Astrocyte of the cerebellum (primary cell): Measurements from ENCODE around the gene KRT14.

Experiments
- DNase-seq: peaks from one replicate; pipeline ENCODE4 v3.0.0-alpha.2; 2011; ENCODE audit warnings: low read depth
- H3K4me3 ChIP-seq: 2 replicates; pipeline ENCODE4 v1.5.1; 2011; ENCODE audit warnings: mild to moderate bottlenecking, low read depth, low read length, moderate library complexity
- CTCF ChIP-seq: IDR thresholded peaks from 2 replicates; pipeline ENCODE4 v1.5.1; 2012; ENCODE audit warnings: low read length, low read depth, moderate library complexity, mild to moderate bottlenecking; ENCODE audit errors: missing control alignments
- in situ Hi-C: cut with HindIII; loops from 2 replicates; pipeline ENCODE4 v1.10.0; 2017; ENCODE audit warnings: low sequenced_read_pairs

The KRT14 gene

GRCh38 chr17:41559548-41559947 is 27.1 kb downstream of the KRT14 start:
- in situ Hi-C loops: loop anchor here (10.0 kb wide), 1 partner anchor 215 kb away; no protein-coding TSS in a partner anchor
- DNase-seq: no peak
- TF ChIP-seq CTCF: no peak
- H3K4me3 ChIP-seq: no peak overlapping the region

- TF ChIP-seq CTCF: no peak
- DNase-seq: no peak
- in situ Hi-C loops: loop anchor here (10.0 kb wide), 1 partner anchor 212 kb away; no protein-coding TSS in a partner anchor
- H3K4me3 ChIP-seq: no peak overlapping the region
These were observed 29.8 kb downstream of the KRT14 start for GRCh38 chr17:41556931-41557330.

- TF ChIP-seq CTCF: no peak
- in situ Hi-C loops: loop anchor here (10.0 kb wide), 1 partner anchor 212 kb away; no protein-coding TSS in a partner anchor
- DNase-seq: no peak
- H3K4me3 ChIP-seq: no peak overlapping the region
These were observed 30.4 kb downstream of the KRT14 start for GRCh38 chr17:41556306-41556705.

GRCh38 chr17:41555105-41555887 is 31.4 kb downstream of the KRT14 start:
- in situ Hi-C loops: loop anchor here (10.0 kb wide), 1 partner anchor 210 kb away; no protein-coding TSS in a partner anchor
- no peak overlapping the region for H3K4me3 ChIP-seq
- DNase-seq: no peak
- TF ChIP-seq CTCF: no peak

- in situ Hi-C loops: loop anchor here (5.0 to 10.0 kb wide), 2 partner anchors 83 to 209 kb away; no protein-coding TSS in a partner anchor
- DNase-seq: no peak
- TF ChIP-seq CTCF: no peak
- no peak overlapping the region for H3K4me3 ChIP-seq
These were observed 32.6 kb downstream of the KRT14 start for GRCh38 chr17:41553987-41554680.

GRCh38 chr17:41553176-41553575 is 33.5 kb downstream of the KRT14 start:
- no peak for DNase-seq
- no peak overlapping the region for H3K4me3 ChIP-seq
- TF ChIP-seq CTCF: no peak
- in situ Hi-C loops: loop anchor here (5.0 to 10.0 kb wide), 2 partner anchors 84 to 208 kb away; no protein-coding TSS in a partner anchor
